ENCODE results near the gene SLCO1B3. TPM values are rescaled to one million over a fixed set of nuclear protein-coding genes. Genes with fewer than 3 reads are reported as not detected.

SLCO1B3 gene
- total and polyA plus RNA-seq, 2 of the 8 experiments (the other 6 are each of a cell fraction or from before 2014, with no cell fraction given) = not detected

DNA sequence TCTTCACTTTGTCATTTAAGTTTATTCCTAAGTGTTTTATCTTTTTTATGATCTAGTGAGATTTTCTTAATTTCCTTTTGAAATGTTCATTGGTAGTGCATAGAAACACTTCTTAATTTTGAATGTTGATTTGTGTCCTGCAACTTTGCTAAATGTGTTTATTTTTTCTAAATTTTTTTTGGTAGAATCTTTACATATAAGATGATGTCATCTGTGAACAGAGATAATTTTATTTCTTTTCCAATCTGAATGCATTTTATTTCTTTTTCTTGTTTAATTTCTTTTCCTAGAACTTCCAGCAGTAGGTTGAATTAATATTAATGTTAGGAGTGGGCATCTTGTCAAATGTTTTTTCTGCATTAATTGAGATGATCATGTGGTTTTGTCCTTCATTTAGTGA lies 42.1 kb downstream of the SLCO1B3 start (continued):
- TF ChIP-seq, protein P1, sequence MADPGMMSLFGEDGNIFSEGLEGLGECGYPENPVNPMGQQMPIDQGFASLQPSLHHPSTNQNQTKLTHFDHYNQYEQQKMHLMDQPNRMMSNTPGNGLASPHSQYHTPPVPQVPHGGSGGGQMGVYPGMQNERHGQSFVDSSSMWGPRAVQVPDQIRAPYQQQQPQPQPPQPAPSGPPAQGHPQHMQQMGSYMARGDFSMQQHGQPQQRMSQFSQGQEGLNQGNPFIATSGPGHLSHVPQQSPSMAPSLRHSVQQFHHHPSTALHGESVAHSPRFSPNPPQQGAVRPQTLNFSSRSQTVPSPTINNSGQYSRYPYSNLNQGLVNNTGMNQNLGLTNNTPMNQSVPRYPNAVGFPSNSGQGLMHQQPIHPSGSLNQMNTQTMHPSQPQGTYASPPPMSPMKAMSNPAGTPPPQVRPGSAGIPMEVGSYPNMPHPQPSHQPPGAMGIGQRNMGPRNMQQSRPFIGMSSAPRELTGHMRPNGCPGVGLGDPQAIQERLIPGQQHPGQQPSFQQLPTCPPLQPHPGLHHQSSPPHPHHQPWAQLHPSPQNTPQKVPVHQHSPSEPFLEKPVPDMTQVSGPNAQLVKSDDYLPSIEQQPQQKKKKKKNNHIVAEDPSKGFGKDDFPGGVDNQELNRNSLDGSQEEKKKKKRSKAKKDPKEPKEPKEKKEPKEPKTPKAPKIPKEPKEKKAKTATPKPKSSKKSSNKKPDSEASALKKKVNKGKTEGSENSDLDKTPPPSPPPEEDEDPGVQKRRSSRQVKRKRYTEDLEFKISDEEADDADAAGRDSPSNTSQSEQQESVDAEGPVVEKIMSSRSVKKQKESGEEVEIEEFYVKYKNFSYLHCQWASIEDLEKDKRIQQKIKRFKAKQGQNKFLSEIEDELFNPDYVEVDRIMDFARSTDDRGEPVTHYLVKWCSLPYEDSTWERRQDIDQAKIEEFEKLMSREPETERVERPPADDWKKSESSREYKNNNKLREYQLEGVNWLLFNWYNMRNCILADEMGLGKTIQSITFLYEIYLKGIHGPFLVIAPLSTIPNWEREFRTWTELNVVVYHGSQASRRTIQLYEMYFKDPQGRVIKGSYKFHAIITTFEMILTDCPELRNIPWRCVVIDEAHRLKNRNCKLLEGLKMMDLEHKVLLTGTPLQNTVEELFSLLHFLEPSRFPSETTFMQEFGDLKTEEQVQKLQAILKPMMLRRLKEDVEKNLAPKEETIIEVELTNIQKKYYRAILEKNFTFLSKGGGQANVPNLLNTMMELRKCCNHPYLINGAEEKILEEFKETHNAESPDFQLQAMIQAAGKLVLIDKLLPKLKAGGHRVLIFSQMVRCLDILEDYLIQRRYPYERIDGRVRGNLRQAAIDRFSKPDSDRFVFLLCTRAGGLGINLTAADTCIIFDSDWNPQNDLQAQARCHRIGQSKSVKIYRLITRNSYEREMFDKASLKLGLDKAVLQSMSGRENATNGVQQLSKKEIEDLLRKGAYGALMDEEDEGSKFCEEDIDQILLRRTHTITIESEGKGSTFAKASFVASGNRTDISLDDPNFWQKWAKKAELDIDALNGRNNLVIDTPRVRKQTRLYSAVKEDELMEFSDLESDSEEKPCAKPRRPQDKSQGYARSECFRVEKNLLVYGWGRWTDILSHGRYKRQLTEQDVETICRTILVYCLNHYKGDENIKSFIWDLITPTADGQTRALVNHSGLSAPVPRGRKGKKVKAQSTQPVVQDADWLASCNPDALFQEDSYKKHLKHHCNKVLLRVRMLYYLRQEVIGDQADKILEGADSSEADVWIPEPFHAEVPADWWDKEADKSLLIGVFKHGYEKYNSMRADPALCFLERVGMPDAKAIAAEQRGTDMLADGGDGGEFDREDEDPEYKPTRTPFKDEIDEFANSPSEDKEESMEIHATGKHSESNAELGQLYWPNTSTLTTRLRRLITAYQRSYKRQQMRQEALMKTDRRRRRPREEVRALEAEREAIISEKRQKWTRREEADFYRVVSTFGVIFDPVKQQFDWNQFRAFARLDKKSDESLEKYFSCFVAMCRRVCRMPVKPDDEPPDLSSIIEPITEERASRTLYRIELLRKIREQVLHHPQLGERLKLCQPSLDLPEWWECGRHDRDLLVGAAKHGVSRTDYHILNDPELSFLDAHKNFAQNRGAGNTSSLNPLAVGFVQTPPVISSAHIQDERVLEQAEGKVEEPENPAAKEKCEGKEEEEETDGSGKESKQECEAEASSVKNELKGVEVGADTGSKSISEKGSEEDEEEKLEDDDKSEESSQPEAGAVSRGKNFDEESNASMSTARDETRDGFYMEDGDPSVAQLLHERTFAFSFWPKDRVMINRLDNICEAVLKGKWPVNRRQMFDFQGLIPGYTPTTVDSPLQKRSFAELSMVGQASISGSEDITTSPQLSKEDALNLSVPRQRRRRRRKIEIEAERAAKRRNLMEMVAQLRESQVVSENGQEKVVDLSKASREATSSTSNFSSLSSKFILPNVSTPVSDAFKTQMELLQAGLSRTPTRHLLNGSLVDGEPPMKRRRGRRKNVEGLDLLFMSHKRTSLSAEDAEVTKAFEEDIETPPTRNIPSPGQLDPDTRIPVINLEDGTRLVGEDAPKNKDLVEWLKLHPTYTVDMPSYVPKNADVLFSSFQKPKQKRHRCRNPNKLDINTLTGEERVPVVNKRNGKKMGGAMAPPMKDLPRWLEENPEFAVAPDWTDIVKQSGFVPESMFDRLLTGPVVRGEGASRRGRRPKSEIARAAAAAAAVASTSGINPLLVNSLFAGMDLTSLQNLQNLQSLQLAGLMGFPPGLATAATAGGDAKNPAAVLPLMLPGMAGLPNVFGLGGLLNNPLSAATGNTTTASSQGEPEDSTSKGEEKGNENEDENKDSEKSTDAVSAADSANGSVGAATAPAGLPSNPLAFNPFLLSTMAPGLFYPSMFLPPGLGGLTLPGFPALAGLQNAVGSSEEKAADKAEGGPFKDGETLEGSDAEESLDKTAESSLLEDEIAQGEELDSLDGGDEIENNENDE (IDR thresholded peaks at IDR 0.05; ENCODE audit: insufficient replicate concordance, low read length) = no peak
- TF ChIP-seq SUZ12 (IDR thresholded peaks at IDR 0.05; ENCODE audit: low read length) (no peak), SIRT6 (IDR thresholded peaks at IDR 0.05; ENCODE audit: low read length) (no peak), GTF2F1 (IDR thresholded peaks at IDR 0.05; ENCODE audit: borderline replicate concordance, low read depth, low read length) (no peak), SIN3A (conservative IDR thresholded peaks at IDR 0.05 in 1 of 2, IDR thresholded peaks at IDR 0.05 in 1 of 2; ENCODE audit: low read depth in 1 of 2, low read length in 2 of 2) (no peak), POLR2A (IDR thresholded peaks at IDR 0.05; ENCODE audit: control extremely low read depth in 1 of 2, low read depth in 2 of 2, low read length in 2 of 2) (no peak), MAX (IDR thresholded peaks at IDR 0.05) (no peak), CEBPB (IDR thresholded peaks at IDR 0.05; ENCODE audit: low read depth, low read length) (no peak), ATF2 (IDR thresholded peaks at IDR 0.05; ENCODE audit: low read length) (no peak), CTBP2 (IDR thresholded peaks at IDR 0.05; ENCODE audit: borderline replicate concordance, insufficient read depth, insufficient read length, low read length) (no peak)

Data from H1 (cell line).